Activated CD4-positive, alpha-beta T cell treated with anti-CD3 and anti-CD28 coated beads, Interleukin-2, amount 10 ng/mL, durations not matched to agents 7 days and 5 days (primary cell): ENCODE data around the gene CEP20. TPM values are rescaled to one million over a fixed set of nuclear protein-coding genes. Genes with fewer than 3 reads are reported as not detected.

ENCODE experiments used
- CTCF ChIA-PET: fragments of 350-600 bp; sonication (Branson Sonifier 250); formaldehyde crosslinking; loops from one replicate; lab custom pipeline; 2021; ENCODE audit warnings: antibody characterized with exemption; lab: Charles Lee
- POLR2A ChIA-PET: fragments of 350-600 bp; sonication (Branson Sonifier 250); formaldehyde crosslinking; loops from one replicate; lab custom pipeline; 2021; ENCODE audit warnings: antibody characterized with exemption; lab: Charles Lee
- DNase-seq: peaks from one replicate; pipeline ENCODE4 v3.0.0-alpha.2; 2020
- H3K27ac Mint-ChIP-seq: one replicate; pipeline ENCODE4 v1.8.0; 2021; ENCODE audit warnings: mild to moderate bottlenecking, moderate library complexity, mixed read lengths
- H3K27me3 Mint-ChIP-seq: one replicate; pipeline ENCODE4 v1.8.0; 2021; ENCODE audit warnings: mixed read lengths
- H3K36me3 Mint-ChIP-seq: one replicate; pipeline ENCODE4 v1.8.0; 2021; ENCODE audit warnings: low read depth, mixed read lengths
- H3K4me1 Mint-ChIP-seq: one replicate; pipeline ENCODE4 v1.8.0; 2021; ENCODE audit warnings: mixed read lengths
- H3K4me3 Mint-ChIP-seq: one replicate; pipeline ENCODE4 v1.8.0; 2021; ENCODE audit warnings: mild to moderate bottlenecking, moderate library complexity, mixed read lengths
- H3K9me3 Mint-ChIP-seq: one replicate; pipeline ENCODE4 v1.8.0; 2021; ENCODE audit warnings: mixed read lengths
- total RNA-seq, 2 experiments: library from RNA; stranded (reverse); gene quantifications; one replicate each; pipeline ENCODE4 v1.2.3, GENCODE V29; 2021

The CEP20 gene
- total RNA-seq, 2 experiments from 2014 or later, result 46.2 to 59.4 TPM

- peaks cover 4% of the 10 kb centered on the region for H3K36me3 Mint-ChIP-seq
- CTCF ChIA-PET, result no interaction called here
Measured at GRCh38 chr16:15817446-15817845, 71.0 kb downstream of the CEP20 start.

GRCh38 chr16:15816228-15816627 is 72.2 kb downstream of the CEP20 start:
- H3K27ac Mint-ChIP-seq, result no peak overlapping the region
- no peak for DNase-seq
- peaks cover 17% of the 10 kb centered on the region for H3K9me3 Mint-ChIP-seq
- ChIA-PET CTCF (no interaction called here), POLR2A (no interaction called here)
- H3K36me3 Mint-ChIP-seq, result peaks cover 4% of the 10 kb centered on the region
- H3K4me1 Mint-ChIP-seq, result no peaks in the 10 kb centered on the region
- peaks cover 8% of the 10 kb centered on the region for H3K27me3 Mint-ChIP-seq
- H3K4me3 Mint-ChIP-seq, result no peak overlapping the region

More at GRCh38 chr16:15817446-15817845, 71.0 kb downstream of the CEP20 start:
- Mint-ChIP-seq H3K27ac (no peak overlapping the region), H3K27me3 (peaks cover 8% of the 10 kb centered on the region), H3K4me3 (no peak overlapping the region), H3K9me3 (peaks cover 17% of the 10 kb centered on the region), H3K4me1 (no peaks in the 10 kb centered on the region)
- DNase-seq, result no peak
- POLR2A ChIA-PET, result interaction anchor here (0.5 kb wide), 1 partner anchor 44 kb away, joined by 3 read pairs; no protein-coding TSS in a partner anchor

Other genes with a start within 250 kb of the CEP20 start
- gene MARF1, start 245.4 kb downstream of the CEP20 start, total RNA-seq, result 100 to 1,000 TPM in 1 of 2 experiments, 10 to 100 TPM in 1; 79.9 to 101 TPM
- gene NDE1, start 238.4 kb downstream of the CEP20 start, total RNA-seq, result 100 to 1,000 TPM; 144 to 147 TPM
- gene MYH11, start 31.6 kb downstream of the CEP20 start, total RNA-seq, result under 1 TPM in 1 of 2 experiments, not detected in 1; 0.04 TPM
- 10 to 100 TPM; 51.7 to 55.2 TPM for gene ABCC1, start 61.0 kb upstream of the CEP20 start, total RNA-seq